Gastroesophageal sphincter (tissue), 3 donors: ENCODE results near the gene FN3K.

Experiments used
- EP300 ChIP-seq: sonication (generic); formaldehyde crosslinking; IDR thresholded peaks from one replicate; pipeline ENCODE4 v1.6.1; 2017; ENCODE audit warnings: antibody characterized with exemption, mild to moderate bottlenecking
- POLR2AphosphoS5 ChIP-seq: sonication (generic); formaldehyde crosslinking; IDR thresholded peaks from one replicate; pipeline ENCODE4 v1.6.1; 2017; ENCODE audit warnings: antibody characterized with exemption
- TF ChIP-seq, protein P1 (sequence below), 4 experiments: fragments of 200-600 bp in 2 of 4; fragments of 450-650 bp in 2 of 4; sonication (generic) in 1 of 4; IDR thresholded peaks; one replicate each; pipeline ENCODE4 v1.5.1; 2017 to 2019; ENCODE audit warnings: antibody characterized with exemption in 4 of 4, mild to moderate bottlenecking in 2 of 4, moderate library complexity in 2 of 4

DNA sequence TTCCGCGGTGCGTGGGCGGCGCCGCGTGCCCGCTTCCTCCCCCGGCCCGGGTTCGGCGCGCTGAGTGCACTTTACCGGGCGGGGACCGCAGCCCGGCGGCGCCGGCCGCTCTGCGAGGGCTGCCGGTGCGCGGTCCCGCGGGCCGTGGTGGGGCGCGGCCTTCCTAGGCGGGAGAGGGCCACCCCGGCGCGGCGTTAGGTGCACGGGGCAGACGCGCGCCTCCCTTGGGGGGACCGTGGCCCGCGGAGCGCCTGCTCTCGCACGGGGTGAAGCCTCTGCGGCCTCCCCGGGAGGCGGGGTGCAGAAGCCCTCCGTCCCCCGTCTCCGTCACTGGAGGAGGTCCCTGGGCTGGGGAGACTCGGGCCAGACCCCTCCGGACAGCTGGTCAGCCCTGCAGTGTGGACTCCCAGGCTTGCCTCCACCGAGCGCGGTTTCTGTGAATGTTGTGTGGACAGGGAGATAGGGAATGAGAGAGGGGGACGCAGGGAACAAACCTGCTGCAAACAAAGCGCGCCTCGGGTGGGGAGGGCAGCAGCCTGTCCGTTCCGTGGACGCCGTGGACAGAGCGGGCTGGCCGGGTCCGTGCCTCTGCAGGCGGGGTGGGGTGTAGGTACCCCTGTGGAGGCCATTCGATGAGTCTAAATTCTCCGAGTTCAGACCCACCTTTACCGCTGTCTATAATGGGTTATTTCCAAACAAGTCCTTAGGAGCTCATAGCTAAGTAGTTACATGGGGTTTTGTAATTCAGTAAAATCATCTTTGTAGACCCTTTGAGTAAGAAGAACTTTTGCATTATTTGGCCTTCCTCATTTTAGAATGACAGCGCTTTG lies 17.2 kb downstream of the FN3K start:
- TF ChIP-seq, protein P1, sequence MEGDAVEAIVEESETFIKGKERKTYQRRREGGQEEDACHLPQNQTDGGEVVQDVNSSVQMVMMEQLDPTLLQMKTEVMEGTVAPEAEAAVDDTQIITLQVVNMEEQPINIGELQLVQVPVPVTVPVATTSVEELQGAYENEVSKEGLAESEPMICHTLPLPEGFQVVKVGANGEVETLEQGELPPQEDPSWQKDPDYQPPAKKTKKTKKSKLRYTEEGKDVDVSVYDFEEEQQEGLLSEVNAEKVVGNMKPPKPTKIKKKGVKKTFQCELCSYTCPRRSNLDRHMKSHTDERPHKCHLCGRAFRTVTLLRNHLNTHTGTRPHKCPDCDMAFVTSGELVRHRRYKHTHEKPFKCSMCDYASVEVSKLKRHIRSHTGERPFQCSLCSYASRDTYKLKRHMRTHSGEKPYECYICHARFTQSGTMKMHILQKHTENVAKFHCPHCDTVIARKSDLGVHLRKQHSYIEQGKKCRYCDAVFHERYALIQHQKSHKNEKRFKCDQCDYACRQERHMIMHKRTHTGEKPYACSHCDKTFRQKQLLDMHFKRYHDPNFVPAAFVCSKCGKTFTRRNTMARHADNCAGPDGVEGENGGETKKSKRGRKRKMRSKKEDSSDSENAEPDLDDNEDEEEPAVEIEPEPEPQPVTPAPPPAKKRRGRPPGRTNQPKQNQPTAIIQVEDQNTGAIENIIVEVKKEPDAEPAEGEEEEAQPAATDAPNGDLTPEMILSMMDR (IDR thresholded peaks at IDR 0.05): peak in 1 of 4 experiments; percentile 4
- no peak for TF ChIP-seq POLR2AphosphoS5
- no peak for TF ChIP-seq EP300
